ENCODE measurements around the gene MED7. TPM values are rescaled to one million over a fixed set of nuclear protein-coding genes. Genes with fewer than 3 reads are reported as not detected.
A peak's percentile ranks its signal among the peaks of the same experiment; 100 is the strongest.

The MED7 gene
- total and polyA plus RNA-seq, 10 of the 15 experiments (the other 5 are each of a cell fraction or from before 2014, with no cell fraction given), result 9.3 to 47.7 (median 22.7) TPM

- TF ChIP-seq SREBF1 (IDR thresholded peaks at IDR 0.05; ENCODE audit: low read length) (no peak), CEBPB (IDR thresholded peaks at IDR 0.05; ENCODE audit: borderline replicate concordance in 1 of 2, low read depth in 2 of 2, low read length in 2 of 2) (no peak)
- TF ChIP-seq, protein P1, sequence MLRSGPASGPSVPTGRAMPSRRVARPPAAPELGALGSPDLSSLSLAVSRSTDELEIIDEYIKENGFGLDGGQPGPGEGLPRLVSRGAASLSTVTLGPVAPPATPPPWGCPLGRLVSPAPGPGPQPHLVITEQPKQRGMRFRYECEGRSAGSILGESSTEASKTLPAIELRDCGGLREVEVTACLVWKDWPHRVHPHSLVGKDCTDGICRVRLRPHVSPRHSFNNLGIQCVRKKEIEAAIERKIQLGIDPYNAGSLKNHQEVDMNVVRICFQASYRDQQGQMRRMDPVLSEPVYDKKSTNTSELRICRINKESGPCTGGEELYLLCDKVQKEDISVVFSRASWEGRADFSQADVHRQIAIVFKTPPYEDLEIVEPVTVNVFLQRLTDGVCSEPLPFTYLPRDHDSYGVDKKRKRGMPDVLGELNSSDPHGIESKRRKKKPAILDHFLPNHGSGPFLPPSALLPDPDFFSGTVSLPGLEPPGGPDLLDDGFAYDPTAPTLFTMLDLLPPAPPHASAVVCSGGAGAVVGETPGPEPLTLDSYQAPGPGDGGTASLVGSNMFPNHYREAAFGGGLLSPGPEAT (IDR thresholded peaks at IDR 0.05; ENCODE audit: low read depth), result peak; percentile 28; the same call in 1 of the 2 replicates
Measured at GRCh38 chr5:157108976-157109375, 33.7 kb downstream of the MED7 start, which contains the start of gene HAVCR2 (continued).

DNA sequence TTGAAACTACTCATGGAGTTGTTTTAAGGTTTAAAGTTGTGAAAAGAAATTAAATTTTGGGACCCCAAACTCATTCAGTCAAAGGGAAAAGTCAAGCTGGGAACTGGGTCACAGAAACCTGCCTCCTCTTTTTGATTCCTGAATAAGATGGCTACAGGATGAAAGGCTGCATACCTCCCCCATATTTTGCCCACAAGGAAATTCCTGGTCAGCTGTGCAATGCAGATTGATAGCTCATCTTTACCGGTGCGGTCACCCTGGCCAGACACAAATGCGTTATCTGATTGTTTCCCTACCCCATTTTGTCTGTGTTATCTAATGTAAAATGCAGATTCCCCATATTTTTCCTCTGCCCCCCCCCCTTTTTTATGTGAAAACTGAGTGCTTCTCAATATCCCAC, 35.2 kb downstream of the MED7 start:
- H3K27me3 ChIP-seq (replicated peaks in 1 of 2; ENCODE audit: control insufficient read depth in 2 of 2, insufficient read depth in 2 of 2, low read length in 1 of 2), result no peaks in the 10 kb centered on the region
- 0 out of 2 replicates have a peak overlapping the region, but pooled peaks have one; percentile 22 for H3K27ac ChIP-seq (ENCODE audit: control insufficient read depth, insufficient read depth)
- peak overlapping the region; percentile 29 for H2AFZ ChIP-seq (ENCODE audit: control insufficient read depth, low read depth, low read length)
- no TSS peak for BruUV-seq (replicated peaks)
- H4K20me1 ChIP-seq (ENCODE audit: control insufficient read depth, insufficient read depth), result no peaks in the 10 kb centered on the region
- no peaks in the 10 kb centered on the region for H3K9me3 ChIP-seq (replicated peaks; ENCODE audit: control insufficient read depth, insufficient read depth, low read length)
- no peaks in the 10 kb centered on the region; the same call in none of the 2 replicates for H3K79me2 ChIP-seq (ENCODE audit: control insufficient read depth, insufficient read depth, low read length)
- intact Hi-C loops (cut with micrococcal nuclease; ENCODE audit: unreplicated experiment) (no loop called here), in situ Hi-C loops (cut with MboI) (no loop called here)
- no peak for DNase-seq (ENCODE audit: low read depth, low spot score)
- SMC1A ChIA-PET (ENCODE audit: uncharacterized antibody, unreplicated experiment), result interaction anchor here (0.6 to 2.0 kb wide), 5 partner anchors 8 to 25 kb away, joined by 3 to 9 read pairs (median 3); no protein-coding TSS in a partner anchor
- H3K36me3 ChIP-seq (ENCODE audit: control insufficient read depth in 2 of 2, insufficient read depth in 2 of 2, low read length in 1 of 2), result no peaks in the 10 kb centered on the region
- RAD21 ChIA-PET (ENCODE audit: unreplicated experiment), result interaction anchor here (2.0 kb wide), 1 partner anchor 9 kb away, joined by 8 read pairs; no protein-coding TSS in a partner anchor
- ATAC-seq, result no peak
- H3K4me3 ChIP-seq, result no peak overlapping the region; the same call in 1 of the 2 replicates
- H3K9ac ChIP-seq (ENCODE audit: control insufficient read depth, insufficient read depth, low read length), result no peak overlapping the region; the same call in 1 of the 2 replicates
- WGBS (ENCODE audit: insufficient coverage, insufficient replicate concordance, low lambda C conversion rate, missing lambda C conversion rate), result 100% methylated on average over 3 of the region's 3 CpGs
- CTCF ChIA-PET, result interaction anchor here (1.4 kb wide), 2 partner anchors 9 to 15 kb away, joined by 3 to 5 read pairs; no protein-coding TSS in a partner anchor
- H3K4me1 ChIP-seq (ENCODE audit: control insufficient read depth, insufficient read depth, low read length), result peaks cover 12% of the 10 kb centered on the region
- FAIRE-seq, result no peak
- POLR2A ChIA-PET, result interaction anchor here (0.6 to 1.3 kb wide), 2 partner anchors 116 to 187 kb away, joined by 3 read pairs; no protein-coding TSS in a partner anchor
- peak overlapping the region; percentile 39; the same call in 1 of the 2 replicates for H3K4me2 ChIP-seq (ENCODE audit: control insufficient read depth, insufficient read depth)
- TF ChIP-seq HDAC2 (IDR thresholded peaks at IDR 0.05) (no peak), TARDBP (IDR thresholded peaks at IDR 0.05; ENCODE audit: borderline replicate concordance) (no peak), NRF1 (conservative IDR thresholded peaks at IDR 0.05; ENCODE audit: low read depth, low read length) (no peak), SUZ12 (IDR thresholded peaks at IDR 0.05; ENCODE audit: unreplicated experiment) (no peak), POLR2AphosphoS2 (IDR thresholded peaks at IDR 0.05; ENCODE audit: low read depth, low read length) (no peak), NFYB (IDR thresholded peaks at IDR 0.05; ENCODE audit: insufficient read depth, low read depth, low read length) (no peak), E2F8 (IDR thresholded peaks at IDR 0.05; ENCODE audit: low read depth, partially characterized antibody) (no peak), ZNF687 (IDR thresholded peaks at IDR 0.05) (no peak), CBX3 (IDR thresholded peaks at IDR 0.05; ENCODE audit: borderline replicate concordance, low read depth) (no peak), SMC3 (IDR thresholded peaks at IDR 0.05; ENCODE audit: borderline replicate concordance, low read length) (no peak)

All from GM12878 (cell line).